ENCODE results near the gene TGM5. TPM values are rescaled to one million over a fixed set of nuclear protein-coding genes. Genes with fewer than 3 reads are reported as not detected.

TGM5 gene
- total and polyA plus RNA-seq, 2 experiments from 2014 or later, result not detected

GRCh38 chr15:43199945-43200488 lies 66.7 kb downstream of the TGM5 start:
- H2AFZ ChIP-seq, result no peak overlapping the region
- H3K4me2 ChIP-seq, result no peak overlapping the region
- TF ChIP-seq ZNF331 (CRISPR knock-in tag; IDR thresholded peaks at IDR 0.05; ENCODE audit: low read depth) (no peak), CREB1 (CRISPR knock-in tag; IDR thresholded peaks at IDR 0.05; ENCODE audit: low read depth) (no peak), JUNB (IDR thresholded peaks at IDR 0.05; ENCODE audit: unreplicated experiment) (no peak), REST (IDR thresholded peaks at IDR 0.05; ENCODE audit: unreplicated experiment) (no peak), POLR2AphosphoS5 (IDR thresholded peaks at IDR 0.05; ENCODE audit: low read depth) (no peak), STAT1 (IDR thresholded peaks at IDR 0.05; ENCODE audit: unreplicated experiment) (no peak), ZNF462 (CRISPR knock-in tag; IDR thresholded peaks at IDR 0.05) (no peak), ETS1 (IDR thresholded peaks at IDR 0.05) (no peak), NANOG (IDR thresholded peaks at IDR 0.05; ENCODE audit: borderline replicate concordance) (no peak)
- ATAC-seq (no peak), DNase-seq (ENCODE audit: low spot score) (no peak)
- peaks cover 6% of the 10 kb centered on the region for H3K4me1 Mint-ChIP-seq
- no peaks in the 10 kb centered on the region for H3K27me3 ChIP-seq (ENCODE audit: insufficient read depth)
- no peak overlapping the region for H3K4me3 ChIP-seq
- H3K36me3 ChIP-seq (ENCODE audit: insufficient read depth), result 0 out of 2 replicates have a peak, but pooled peaks cover 3% of the 10 kb centered on the region
- no peaks in the 10 kb centered on the region for H3K4me1 ChIP-seq (ENCODE audit: insufficient read depth)
- no peak overlapping the region for H3K4me3 Mint-ChIP-seq
- no peaks in the 10 kb centered on the region for H3F3A ChIP-seq (replicated peaks; ENCODE audit: low read depth)
- peaks cover 7% of the 10 kb centered on the region; the same call in 2 of the 3 replicates for H3K9me3 Mint-ChIP-seq
- no peaks in the 10 kb centered on the region for H3K9me2 ChIP-seq (ENCODE audit: insufficient read depth)
- no peak overlapping the region for H3K27ac Mint-ChIP-seq
- H3K27ac ChIP-seq (ENCODE audit: low read depth), result no peak overlapping the region
- no peaks in the 10 kb centered on the region for H3K79me2 ChIP-seq (replicated peaks; ENCODE audit: insufficient read depth)
- H3K27me3 Mint-ChIP-seq (ENCODE audit: insufficient read depth, low read depth, poor library complexity), result no peaks in the 10 kb centered on the region
- H3K36me3 Mint-ChIP-seq (ENCODE audit: low read depth), result peaks cover 16% of the 10 kb centered on the region
- H4K20me1 ChIP-seq (replicated peaks; ENCODE audit: insufficient read depth), result no peaks in the 10 kb centered on the region
